ENCODE measurements around the gene KDM5C.

- TF ChIP-seq ZNF274 (IDR thresholded peaks at IDR 0.05; ENCODE audit: low read depth, low read length) (no peak), YY1 (IDR thresholded peaks at IDR 0.05; ENCODE audit: insufficient read depth, insufficient read length) (no peak)
Measured at GRCh38 chrX:53171356-53171755, 53.7 kb downstream of the KDM5C start.

Data from NT2/D1 (cell line).